Activated CD4-positive, alpha-beta T cell treated with anti-CD3 and anti-CD28 coated beads for 24 hours (primary cell): ENCODE results near the gene COIL.

Experiments used
- DNase-seq, 2 donors: peaks; one replicate each; pipeline ENCODE4 v3.0.0-alpha.2; 2020; ENCODE audit warnings: low read depth in 2 of 2

COIL gene

GRCh38 chr17:56908001-56908542 is 52.8 kb downstream of the COIL start:
- no peak for DNase-seq

GRCh38 chr17:56903560-56903959 is 57.3 kb downstream of the COIL start:
- no peak for DNase-seq

GRCh38 chr17:56902348-56902747 is 58.5 kb downstream of the COIL start:
- no peak for DNase-seq

- no peak for DNase-seq
Observed at GRCh38 chr17:56899403-56899802, 61.4 kb downstream of the COIL start.

GRCh38 chr17:56898874-56899273 is 62.0 kb downstream of the COIL start:
- no peak for DNase-seq

GRCh38 chr17:56897646-56898424 is 63.0 kb downstream of the COIL start:
- no peak for DNase-seq

GRCh38 chr17:56896968-56897359 is 63.9 kb downstream of the COIL start:
- no peak for DNase-seq

- no peak for DNase-seq
Observed at GRCh38 chr17:56896217-56896967, 64.5 kb downstream of the COIL start.

- DNase-seq = no peak
Observed at GRCh38 chr17:56894859-56895455, 65.9 kb downstream of the COIL start.

GRCh38 chr17:56893503-56893902 is 67.3 kb downstream of the COIL start:
- DNase-seq = no peak

- DNase-seq = no peak
Observed at GRCh38 chr17:56892333-56892732, 68.5 kb downstream of the COIL start.

GRCh38 chr17:56891751-56892150 is 69.1 kb downstream of the COIL start:
- peak; percentile 40 to 47 for DNase-seq

- DNase-seq = no peak
Observed at GRCh38 chr17:56890906-56891674, 69.8 kb downstream of the COIL start.

GRCh38 chr17:56890390-56890789 is 70.5 kb downstream of the COIL start:
- DNase-seq = no peak
